ENCODE results near the gene ADGRG7.
"Not testable (repeated sequence)": the region's sequence is repeated elsewhere in the genome, so short reads cannot be mapped to it uniquely, and the experiment has no call there.

Gene ADGRG7, protein sequence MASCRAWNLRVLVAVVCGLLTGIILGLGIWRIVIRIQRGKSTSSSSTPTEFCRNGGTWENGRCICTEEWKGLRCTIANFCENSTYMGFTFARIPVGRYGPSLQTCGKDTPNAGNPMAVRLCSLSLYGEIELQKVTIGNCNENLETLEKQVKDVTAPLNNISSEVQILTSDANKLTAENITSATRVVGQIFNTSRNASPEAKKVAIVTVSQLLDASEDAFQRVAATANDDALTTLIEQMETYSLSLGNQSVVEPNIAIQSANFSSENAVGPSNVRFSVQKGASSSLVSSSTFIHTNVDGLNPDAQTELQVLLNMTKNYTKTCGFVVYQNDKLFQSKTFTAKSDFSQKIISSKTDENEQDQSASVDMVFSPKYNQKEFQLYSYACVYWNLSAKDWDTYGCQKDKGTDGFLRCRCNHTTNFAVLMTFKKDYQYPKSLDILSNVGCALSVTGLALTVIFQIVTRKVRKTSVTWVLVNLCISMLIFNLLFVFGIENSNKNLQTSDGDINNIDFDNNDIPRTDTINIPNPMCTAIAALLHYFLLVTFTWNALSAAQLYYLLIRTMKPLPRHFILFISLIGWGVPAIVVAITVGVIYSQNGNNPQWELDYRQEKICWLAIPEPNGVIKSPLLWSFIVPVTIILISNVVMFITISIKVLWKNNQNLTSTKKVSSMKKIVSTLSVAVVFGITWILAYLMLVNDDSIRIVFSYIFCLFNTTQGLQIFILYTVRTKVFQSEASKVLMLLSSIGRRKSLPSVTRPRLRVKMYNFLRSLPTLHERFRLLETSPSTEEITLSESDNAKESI

DNA sequence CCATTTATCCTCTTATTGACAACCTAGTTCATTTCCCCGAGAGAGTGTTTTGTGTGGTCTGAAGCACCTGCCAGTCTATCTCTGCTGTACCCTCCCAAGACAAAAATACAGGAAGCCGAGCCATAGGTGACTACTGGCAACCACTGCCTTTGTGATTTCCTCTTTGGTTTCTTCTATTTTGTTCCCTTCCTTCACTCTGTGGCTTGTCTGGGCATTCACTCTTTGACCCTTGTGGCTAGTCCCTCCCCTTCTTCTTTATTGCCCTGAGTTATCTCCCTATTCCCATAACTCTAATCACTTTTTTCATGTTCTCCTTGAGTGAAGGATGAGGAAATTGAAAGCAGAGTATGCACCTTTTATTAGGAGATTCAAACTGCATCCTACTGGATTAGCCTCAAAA is at the start of gene ADGRG7:
Gene ADGRG7, plus strand, starts transcription at position 297 of the 400 bp plus-strand sequence. CDS start 256 bp downstream, outside the sequence.
- DNase-seq (ENCODE audit: extremely low read depth in 1 of 2, low read depth in 1 of 2) = no peak

DNA sequence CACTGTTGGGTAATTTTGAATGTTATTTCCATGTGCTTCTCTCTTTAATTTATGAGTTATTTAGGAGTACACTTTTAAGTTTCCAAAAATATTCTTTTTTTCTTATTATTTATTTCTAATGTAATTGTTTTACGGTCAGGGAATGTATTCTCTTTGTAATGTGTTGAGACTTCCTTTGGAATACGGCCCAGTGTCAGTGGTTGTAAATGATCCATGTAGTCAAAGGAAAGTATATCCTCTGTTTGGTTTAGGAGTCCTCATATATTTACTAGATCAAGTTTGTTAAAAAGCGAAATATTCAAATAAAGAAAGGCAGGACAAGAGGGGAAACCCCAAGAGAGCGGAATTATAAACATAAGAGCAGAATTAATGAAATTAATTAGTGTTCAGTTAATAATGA is 49.0 kb upstream of the ADGRG7 start:
- DNase-seq (ENCODE audit: extremely low read depth in 1 of 2, low read depth in 1 of 2) = no peak

- DNase-seq (ENCODE audit: extremely low read depth in 1 of 2, low read depth in 1 of 2) = no peak
These were observed 47.8 kb upstream of the ADGRG7 start for GRCh38 chr3:100561459-100562158.

- DNase-seq (ENCODE audit: extremely low read depth in 1 of 2, low read depth in 1 of 2) = no peak
These were observed 47.1 kb upstream of the ADGRG7 start for GRCh38 chr3:100562224-100562857.

GRCh38 chr3:100563228-100563627 is 46.2 kb upstream of the ADGRG7 start:
- DNase-seq (ENCODE audit: extremely low read depth in 1 of 2, low read depth in 1 of 2) = no peak

DNA sequence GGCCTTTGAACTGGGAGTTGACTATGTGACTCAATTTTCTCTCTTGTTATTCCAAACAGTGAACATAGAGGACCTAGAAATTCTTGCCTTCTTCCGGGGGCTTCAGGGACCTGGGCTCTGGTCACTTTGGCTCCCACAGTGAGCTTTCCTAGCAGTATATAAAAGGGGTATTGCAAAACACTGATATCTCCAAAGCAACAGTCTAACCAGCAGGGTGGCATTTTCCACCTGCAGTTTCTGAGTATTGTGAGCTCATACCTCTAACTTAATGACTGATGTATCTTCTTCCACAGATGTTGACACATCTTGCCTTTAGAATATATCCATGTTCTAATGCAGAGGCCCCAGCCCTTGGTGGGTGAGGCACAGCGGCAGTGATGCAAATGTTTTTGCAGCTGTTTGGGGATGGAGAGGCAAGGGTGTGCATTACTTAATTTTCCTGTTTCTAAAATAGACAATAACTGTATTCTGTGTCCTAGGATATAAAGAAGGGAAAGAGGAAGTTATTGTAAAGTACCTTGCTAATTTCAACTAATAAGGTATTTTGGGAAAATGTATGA is 45.7 kb upstream of the ADGRG7 start:
- DNase-seq (ENCODE audit: extremely low read depth in 1 of 2, low read depth in 1 of 2) = no peak

GRCh38 chr3:100570811-100571210 is 38.6 kb upstream of the ADGRG7 start:
- DNase-seq (ENCODE audit: extremely low read depth in 1 of 2, low read depth in 1 of 2) = no peak

- no peak for DNase-seq (ENCODE audit: extremely low read depth in 1 of 2, low read depth in 1 of 2)
These were observed 34.9 kb upstream of the ADGRG7 start for GRCh38 chr3:100574536-100574935.

GRCh38 chr3:100575704-100576103 is 33.7 kb upstream of the ADGRG7 start:
- no peak for DNase-seq (ENCODE audit: extremely low read depth in 1 of 2, low read depth in 1 of 2)

GRCh38 chr3:100577382-100578008 is 31.9 kb upstream of the ADGRG7 start:
- no peak for DNase-seq (ENCODE audit: extremely low read depth in 1 of 2, low read depth in 1 of 2)

DNA sequence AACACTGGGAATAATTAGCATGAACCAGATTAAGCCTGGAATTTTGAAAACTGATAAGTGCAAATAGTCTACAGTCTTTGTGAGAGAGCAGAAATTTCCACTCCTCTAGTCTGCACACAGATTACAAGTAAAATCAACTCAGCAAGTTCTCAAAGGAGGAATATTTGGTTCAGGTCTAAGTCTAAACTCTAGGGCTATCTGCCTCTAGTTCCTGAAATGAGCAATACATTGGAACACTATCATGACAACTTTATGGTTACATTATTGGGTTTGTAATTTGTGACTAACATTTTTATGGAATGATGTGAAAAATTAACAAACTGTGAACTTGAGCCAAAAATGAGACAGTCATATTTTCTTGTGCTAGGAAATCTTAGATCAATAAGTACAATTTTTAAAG is 30.8 kb upstream of the ADGRG7 start:
- no peak for DNase-seq (ENCODE audit: extremely low read depth in 1 of 2, low read depth in 1 of 2)

GRCh38 chr3:100580147-100580546 is 29.3 kb upstream of the ADGRG7 start:
- DNase-seq (ENCODE audit: extremely low read depth in 1 of 2, low read depth in 1 of 2) = no peak

DNA sequence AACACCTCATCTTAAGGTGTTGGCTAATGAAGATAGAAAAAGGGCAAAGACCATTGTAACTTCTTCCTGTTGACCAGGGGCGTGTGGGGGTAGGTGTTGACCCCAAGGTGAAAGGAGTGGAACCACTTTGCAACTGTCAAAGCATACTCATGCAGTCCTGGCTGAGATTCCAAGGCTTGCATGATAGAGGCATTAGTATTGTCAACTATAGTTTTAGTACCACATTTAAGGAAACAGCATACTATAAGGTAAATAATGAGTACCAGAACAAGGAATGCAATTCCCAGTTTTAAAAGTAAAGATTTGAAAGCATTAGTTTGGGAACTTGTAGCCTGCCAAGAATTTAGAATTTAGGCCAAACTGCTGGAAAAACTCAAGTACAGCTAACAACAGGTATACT is 27.8 kb upstream of the ADGRG7 start:
- no peak for DNase-seq (ENCODE audit: extremely low read depth in 1 of 2, low read depth in 1 of 2)

DNA sequence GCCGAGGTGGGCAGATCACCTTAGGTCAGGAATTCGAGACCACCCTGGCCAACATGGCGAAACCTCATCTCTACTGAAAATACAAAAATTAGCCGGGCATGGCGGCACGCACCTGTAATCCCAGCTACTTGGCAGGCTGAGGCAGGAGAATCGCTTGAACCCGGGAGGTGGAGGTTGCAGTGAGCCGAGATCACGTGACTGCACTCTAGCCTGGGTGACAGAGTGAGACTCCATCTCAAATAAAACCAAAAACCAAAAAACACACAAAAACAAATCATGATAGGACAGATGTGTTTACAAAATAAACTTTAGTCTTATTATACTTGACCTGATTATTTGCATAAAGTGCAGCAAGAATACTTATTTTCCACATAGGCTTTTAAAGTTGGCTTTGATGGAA is 27.2 kb upstream of the ADGRG7 start:
- DNase-seq (ENCODE audit: extremely low read depth in 1 of 2, low read depth in 1 of 2) = not testable (repeated sequence)

GRCh38 chr3:100584101-100584660 is 25.2 kb upstream of the ADGRG7 start:
- no peak for DNase-seq (ENCODE audit: extremely low read depth in 1 of 2, low read depth in 1 of 2)

DNA sequence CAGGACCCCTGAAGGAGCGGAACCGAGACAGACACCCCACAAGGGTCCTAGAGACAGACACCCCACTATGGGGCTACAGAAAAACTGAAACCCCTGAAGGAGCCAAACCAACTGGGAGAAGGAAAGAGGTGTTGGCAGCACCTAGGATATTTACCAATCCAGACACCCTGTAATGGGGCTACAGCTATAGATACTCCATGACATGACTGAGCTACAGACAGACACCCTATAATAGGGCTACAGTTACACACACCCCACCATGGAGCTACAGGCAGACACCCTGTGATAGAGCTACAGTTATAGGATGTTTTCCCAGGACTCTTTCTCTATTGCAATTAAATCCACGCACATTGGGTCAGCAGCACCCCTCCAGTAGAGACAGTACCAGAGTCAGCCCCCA is 22.6 kb upstream of the ADGRG7 start:
- no peak for DNase-seq (ENCODE audit: extremely low read depth in 1 of 2, low read depth in 1 of 2)

DNA sequence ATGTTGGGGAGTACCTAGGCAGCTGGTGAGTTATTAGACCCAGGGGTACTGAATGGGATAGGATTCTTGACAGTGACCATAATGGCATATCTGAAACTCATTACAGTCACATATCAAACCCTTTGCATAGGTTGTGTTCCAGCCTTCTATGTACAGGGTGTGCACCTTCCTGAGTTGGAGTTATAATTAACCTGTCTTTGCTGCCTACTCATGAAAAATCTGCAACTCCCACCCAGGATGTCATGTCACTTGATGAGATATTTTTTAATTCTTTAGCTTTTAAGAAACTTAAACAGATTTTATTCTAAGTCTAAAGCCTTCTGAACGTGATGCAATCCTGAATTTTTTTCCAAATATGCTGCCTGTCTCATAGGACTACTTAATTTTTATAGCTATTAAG is 21.1 kb upstream of the ADGRG7 start:
- no peak for DNase-seq (ENCODE audit: extremely low read depth in 1 of 2, low read depth in 1 of 2)

DNA sequence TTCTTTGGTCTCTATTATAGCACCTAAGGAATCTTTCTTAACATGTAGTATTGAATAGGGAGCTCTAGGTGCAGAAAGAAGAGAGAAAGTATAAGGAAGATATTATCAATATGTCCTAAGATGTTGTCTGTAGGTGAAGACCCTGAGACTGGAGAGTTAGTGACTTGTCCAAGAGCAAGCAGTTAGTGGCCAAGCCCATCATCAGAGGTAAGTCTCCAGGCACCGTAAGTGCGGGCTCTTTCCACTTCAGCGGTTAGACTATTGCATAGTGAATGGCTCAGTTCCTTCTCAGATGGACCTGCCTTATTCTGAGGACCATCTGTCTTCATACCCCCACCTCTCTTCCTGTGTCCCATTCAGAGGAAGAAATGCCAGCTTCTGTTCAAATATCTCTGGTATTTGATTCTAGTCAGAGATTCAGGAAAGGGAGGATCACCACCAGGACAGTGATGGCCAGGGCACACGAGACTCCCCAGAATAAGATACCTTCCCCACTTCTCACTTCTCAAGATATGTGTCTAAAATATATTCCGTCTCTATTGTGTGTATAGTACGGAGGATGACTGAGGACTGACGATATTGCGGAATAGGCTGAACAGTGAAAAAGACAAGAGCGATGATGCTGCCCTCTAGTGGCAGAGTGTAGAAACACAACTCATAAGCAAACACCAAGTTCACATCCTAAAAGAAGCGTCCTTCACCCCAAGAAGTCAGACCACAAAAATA is 19.1 kb upstream of the ADGRG7 start:
- DNase-seq (ENCODE audit: extremely low read depth in 1 of 2, low read depth in 1 of 2) = peak in 1 of 2 donors; percentile 20

- no peak for DNase-seq (ENCODE audit: extremely low read depth in 1 of 2, low read depth in 1 of 2)
These were observed 18.6 kb upstream of the ADGRG7 start for GRCh38 chr3:100590840-100591147.

Data from stimulated activated CD8-positive, alpha-beta memory T cell treated with anti-CD3 and anti-CD28 coated beads, Interleukin-7, amount 100 ng/mL, for 48 hours (primary cell).